ENCODE data around the gene PCIF1. TPM values are rescaled to one million over a fixed set of nuclear protein-coding genes. Genes with fewer than 3 reads are reported as not detected.

PCIF1 gene
- total RNA-seq, 1 donor from 2014 or later, result 22.4 TPM

- no peak for DNase-seq (ENCODE audit: low read depth)
- Histone ChIP-seq H3K4me3 (ENCODE audit: low read depth, low read length) (no peak overlapping the region), H3K36me3 (ENCODE audit: control insufficient read depth, insufficient read depth, low read length) (no peaks in the 10 kb centered on the region), H3K27me3 (ENCODE audit: control insufficient read depth, insufficient read depth, low read length) (no peaks in the 10 kb centered on the region)
- TF ChIP-seq CTCF (IDR thresholded peaks at IDR 0.05; ENCODE audit: insufficient read depth, low read length, poor library complexity, severe bottlenecking), result no peak
Observed at GRCh38 chr20:45920462-45921336, 13.8 kb upstream of the PCIF1 start.

DNA sequence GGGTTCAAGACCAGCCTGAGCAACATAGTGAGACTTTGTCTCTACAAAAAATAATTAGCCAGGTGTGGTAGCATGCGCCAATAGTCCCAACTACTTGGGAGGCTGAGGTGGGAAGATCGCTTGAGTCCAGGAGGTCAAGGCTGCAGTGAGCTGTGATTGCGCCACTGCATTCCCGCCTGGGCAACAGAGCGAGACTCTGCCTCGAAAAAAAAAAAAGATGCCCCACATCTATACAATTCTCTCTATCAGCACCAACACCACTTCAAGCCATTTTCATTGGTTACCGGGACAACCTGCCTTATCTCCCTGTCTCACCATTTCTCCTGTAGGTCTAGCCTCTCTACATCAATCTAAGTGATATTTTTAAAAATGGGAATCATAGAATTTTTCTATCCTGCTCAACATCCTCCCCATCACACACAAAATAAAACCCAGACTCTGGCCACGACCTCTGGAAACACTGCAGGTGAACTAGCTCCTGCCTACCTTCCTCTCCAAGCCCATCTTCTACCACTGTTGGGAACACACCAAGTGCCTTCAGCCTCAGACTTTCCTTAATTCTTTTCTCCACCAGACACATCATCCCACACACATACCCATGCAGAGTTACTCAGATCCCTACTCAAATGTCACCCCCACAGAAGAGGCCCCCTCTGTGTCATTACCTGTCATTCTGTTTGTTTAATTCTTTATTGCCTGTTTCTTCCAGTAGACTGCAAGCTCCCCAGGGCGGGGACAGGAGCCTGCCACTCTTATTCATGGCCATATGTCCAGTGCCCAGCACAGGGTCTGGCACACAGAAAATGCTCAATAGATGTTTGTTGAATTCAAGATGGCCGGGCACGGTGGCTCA, 12.9 kb upstream of the PCIF1 start:
- no peaks in the 10 kb centered on the region for H3K36me3 ChIP-seq (ENCODE audit: control insufficient read depth, insufficient read depth, low read length)
- no peak for DNase-seq (ENCODE audit: low read depth)
- no peak overlapping the region for H3K4me3 ChIP-seq (ENCODE audit: low read depth, low read length)

DNA sequence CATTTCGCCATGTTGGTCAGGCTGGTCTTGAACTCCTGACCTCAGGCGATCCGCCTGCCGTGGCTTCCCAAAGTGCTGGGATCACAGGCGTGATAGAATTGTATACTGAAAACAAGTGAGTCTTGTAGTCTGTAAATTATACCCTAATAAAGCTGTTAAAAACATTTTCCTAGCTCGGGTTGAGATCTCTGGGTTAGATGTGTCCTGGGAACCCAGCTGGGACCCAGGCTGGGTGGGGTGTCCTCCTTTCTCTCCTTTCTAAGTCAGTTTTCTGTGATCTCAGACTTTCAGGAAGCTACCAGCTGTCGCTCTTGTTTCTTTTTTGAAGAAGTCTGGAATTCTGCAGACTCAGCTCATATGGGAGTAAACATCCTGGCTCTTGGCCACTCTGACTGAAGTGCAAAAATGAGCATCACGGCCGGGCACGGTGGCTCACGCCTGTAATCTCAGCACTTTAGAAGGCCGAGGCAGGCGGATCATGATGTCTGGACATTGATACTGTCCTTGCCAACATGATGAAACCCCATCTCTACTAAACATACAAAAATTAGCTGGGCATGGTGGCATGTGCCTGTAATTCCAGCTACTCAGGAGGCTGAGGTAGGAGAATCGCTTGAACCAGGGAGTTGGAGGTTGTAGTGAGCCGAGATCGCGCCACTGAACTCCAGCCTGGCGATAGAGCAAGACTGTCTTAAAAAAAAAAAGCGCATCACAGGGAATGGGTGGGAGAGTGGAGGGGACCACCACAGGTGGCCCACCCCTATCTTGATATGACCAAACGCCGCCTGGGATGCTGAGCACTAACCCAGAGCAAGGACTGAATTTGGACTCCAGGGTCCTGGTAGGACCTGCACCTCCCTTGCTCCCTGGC, 9.9 kb upstream of the PCIF1 start:
- DNase-seq (ENCODE audit: low read depth), result no peak

More for the DNA sequence above, 12.9 kb upstream of the PCIF1 start:
- H3K27me3 ChIP-seq (ENCODE audit: control insufficient read depth, insufficient read depth, low read length), result no peaks in the 10 kb centered on the region
- TF ChIP-seq CTCF (IDR thresholded peaks at IDR 0.05; ENCODE audit: insufficient read depth, low read length, poor library complexity, severe bottlenecking), result no peak

DNA sequence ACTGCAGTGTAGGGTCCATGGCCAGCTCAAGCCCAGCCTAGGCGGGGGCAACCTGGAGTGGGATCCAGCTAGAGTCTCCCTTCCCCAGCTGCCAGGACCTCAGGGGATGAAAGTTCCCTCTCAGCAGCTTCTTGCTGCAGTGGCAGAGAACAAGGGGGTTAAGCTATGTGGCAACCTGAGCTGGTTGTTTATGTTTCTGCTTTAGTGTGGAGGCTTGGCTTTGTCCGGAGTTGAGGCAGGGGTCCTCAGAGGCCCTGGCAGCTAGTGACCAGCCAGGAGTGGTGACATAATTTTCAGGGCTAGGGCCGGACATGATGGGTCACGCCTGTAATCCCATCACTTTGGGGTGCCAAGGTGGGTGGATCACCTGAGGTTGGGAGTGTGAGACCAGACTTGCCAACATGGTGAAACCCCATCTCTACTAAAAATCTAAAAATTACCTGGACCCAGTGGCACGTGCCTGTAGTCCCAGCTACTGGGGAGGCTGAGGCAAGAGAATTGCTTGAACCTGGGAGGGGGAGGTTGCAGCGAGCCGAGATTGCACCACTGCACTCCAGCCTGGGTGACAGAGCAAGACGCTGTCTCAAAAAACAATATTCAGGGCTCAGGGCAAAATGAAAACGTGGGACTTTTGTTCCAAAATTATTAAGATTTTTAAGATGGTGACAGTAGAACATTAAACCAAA, 8.5 kb upstream of the PCIF1 start:
- no peak for DNase-seq (ENCODE audit: low read depth)
- TF ChIP-seq CTCF (IDR thresholded peaks at IDR 0.05; ENCODE audit: insufficient read depth, low read length, poor library complexity, severe bottlenecking), result no peak
- Histone ChIP-seq H3K4me3 (ENCODE audit: low read depth, low read length) (no peak overlapping the region), H3K36me3 (ENCODE audit: control insufficient read depth, insufficient read depth, low read length) (no peaks in the 10 kb centered on the region), H3K27me3 (ENCODE audit: control insufficient read depth, insufficient read depth, low read length) (no peaks in the 10 kb centered on the region)

More for the DNA sequence above, 9.9 kb upstream of the PCIF1 start:
- no peaks in the 10 kb centered on the region for H3K27me3 ChIP-seq (ENCODE audit: control insufficient read depth, insufficient read depth, low read length)
- no peak for TF ChIP-seq CTCF (IDR thresholded peaks at IDR 0.05; ENCODE audit: insufficient read depth, low read length, poor library complexity, severe bottlenecking)
- H3K36me3 ChIP-seq (ENCODE audit: control insufficient read depth, insufficient read depth, low read length), result no peaks in the 10 kb centered on the region
- no peak overlapping the region for H3K4me3 ChIP-seq (ENCODE audit: low read depth, low read length)

DNA sequence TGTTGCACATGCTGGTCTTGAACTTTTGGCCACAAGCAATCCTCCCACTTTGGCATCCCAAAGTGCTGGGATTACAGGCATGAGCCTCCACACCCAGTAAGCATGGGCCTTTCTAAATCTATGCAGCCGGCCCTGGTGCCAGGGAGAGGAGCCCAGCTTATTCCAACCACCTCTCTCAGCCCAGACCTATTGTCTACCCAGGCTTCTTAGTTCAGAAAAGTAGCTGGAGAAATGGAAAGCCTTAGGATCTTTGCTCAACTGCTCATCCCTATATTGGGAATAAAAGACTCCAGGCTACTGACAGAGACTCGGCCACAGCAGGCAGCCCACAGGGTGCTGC, 7.8 kb upstream of the PCIF1 start:
- TF ChIP-seq CTCF (IDR thresholded peaks at IDR 0.05; ENCODE audit: insufficient read depth, low read length, poor library complexity, severe bottlenecking), result no peak
- Histone ChIP-seq H3K36me3 (ENCODE audit: control insufficient read depth, insufficient read depth, low read length) (no peaks in the 10 kb centered on the region), H3K27me3 (ENCODE audit: control insufficient read depth, insufficient read depth, low read length) (no peaks in the 10 kb centered on the region), H3K4me3 (ENCODE audit: low read depth, low read length) (no peak overlapping the region)
- no peak for DNase-seq (ENCODE audit: low read depth)

All from kidney epithelial cell (primary cell).